Neural crest cell (in vitro differentiated cells): ENCODE data around the gene OSBPL10. TPM values are rescaled to one million over a fixed set of nuclear protein-coding genes. Genes with fewer than 3 reads are reported as not detected.

Experiments used
- DNase-seq: peaks from one replicate; pipeline ENCODE4 v3.0.0; 2021; ENCODE audit warnings: low read depth, mixed read lengths, low spot score
- H3K27ac Mint-ChIP-seq: one replicate; pipeline ENCODE4 v1.8.0; 2021; ENCODE audit warnings: mild to moderate bottlenecking, mixed read lengths; ENCODE audit not compliant: unreplicated experiment
- H3K27me3 Mint-ChIP-seq: 2 replicates; pipeline ENCODE4 v1.8.0; 2021; ENCODE audit warnings: low read depth, mild to moderate bottlenecking, mixed read lengths
- H3K36me3 Mint-ChIP-seq: 2 replicates; pipeline ENCODE4 v1.8.0; 2021; ENCODE audit warnings: low read depth, mild to moderate bottlenecking, mixed read lengths
- H3K4me1 Mint-ChIP-seq: 2 replicates; pipeline ENCODE4 v1.8.0; 2021; ENCODE audit warnings: mixed read lengths
- H3K4me3 Mint-ChIP-seq: one replicate; pipeline ENCODE4 v1.8.0; 2021; ENCODE audit warnings: mild to moderate bottlenecking, mixed read lengths
- H3K9me3 Mint-ChIP-seq: 2 replicates; pipeline ENCODE4 v1.8.0; 2021; ENCODE audit warnings: mixed read lengths
- CTCF ChIP-seq: fragments of 200-600 bp; sonication (generic); conservative IDR thresholded peaks from 2 replicates; pipeline ENCODE4 v1.5.0; 2021; ENCODE audit warnings: antibody characterized with exemption, mild to moderate bottlenecking
- total RNA-seq: library from RNA; stranded (reverse); gene quantifications from 2 replicates; pipeline ENCODE4 v1.2.1, GENCODE V29; 2021

Gene OSBPL10
- total RNA-seq, 1 donor from 2014 or later = 18.7 TPM

- Mint-ChIP-seq H3K9me3 (peaks cover 9% of the 10 kb centered on the region), H3K4me3 (no peak overlapping the region), H3K27ac (no peak overlapping the region), H3K4me1 (peaks cover 29% of the 10 kb centered on the region), H3K36me3 (peaks cover 7% of the 10 kb centered on the region), H3K27me3 (peaks cover 12% of the 10 kb centered on the region)
- TF ChIP-seq CTCF = no peak
- DNase-seq = no peak
Observed at GRCh38 chr3:31922962-31923361, 58.1 kb downstream of the OSBPL10 start.

- DNase-seq = no peak
- Mint-ChIP-seq H3K9me3 (peaks cover 9% of the 10 kb centered on the region), H3K27me3 (peaks cover 9% of the 10 kb centered on the region), H3K4me3 (no peak overlapping the region), H3K27ac (no peak overlapping the region), H3K36me3 (peaks cover 7% of the 10 kb centered on the region), H3K4me1 (peaks cover 38% of the 10 kb centered on the region)
- TF ChIP-seq CTCF = no peak
Observed at GRCh38 chr3:31921837-31922236, 59.2 kb downstream of the OSBPL10 start.

DNA sequence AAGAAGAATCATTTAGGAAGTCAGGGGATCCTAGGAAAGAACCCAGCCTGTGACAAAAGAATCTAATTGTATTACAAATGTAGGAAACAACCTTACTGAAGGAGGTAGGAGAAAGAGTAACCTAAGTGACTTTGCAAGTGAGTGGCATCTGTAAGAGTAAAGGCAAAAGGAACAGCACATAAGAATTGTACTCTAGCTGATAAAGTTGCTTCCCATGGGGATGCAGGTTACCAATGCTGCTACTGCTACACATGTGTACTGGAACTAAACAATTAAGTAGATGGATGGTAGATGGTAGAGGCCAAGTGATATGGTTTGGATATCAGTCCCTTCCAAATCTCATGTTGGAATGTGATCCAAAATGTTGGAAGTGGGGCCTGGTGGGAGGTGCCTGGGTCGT, 60.8 kb downstream of the OSBPL10 start:
- peaks cover 45% of the 10 kb centered on the region for H3K4me1 Mint-ChIP-seq
- H3K27ac Mint-ChIP-seq = no peak overlapping the region
- no peak for DNase-seq
- peaks cover 7% of the 10 kb centered on the region for H3K36me3 Mint-ChIP-seq
- H3K9me3 Mint-ChIP-seq = peaks cover 9% of the 10 kb centered on the region
- H3K4me3 Mint-ChIP-seq = no peak overlapping the region
- H3K27me3 Mint-ChIP-seq = peaks cover 9% of the 10 kb centered on the region
- no peak for TF ChIP-seq CTCF

DNA sequence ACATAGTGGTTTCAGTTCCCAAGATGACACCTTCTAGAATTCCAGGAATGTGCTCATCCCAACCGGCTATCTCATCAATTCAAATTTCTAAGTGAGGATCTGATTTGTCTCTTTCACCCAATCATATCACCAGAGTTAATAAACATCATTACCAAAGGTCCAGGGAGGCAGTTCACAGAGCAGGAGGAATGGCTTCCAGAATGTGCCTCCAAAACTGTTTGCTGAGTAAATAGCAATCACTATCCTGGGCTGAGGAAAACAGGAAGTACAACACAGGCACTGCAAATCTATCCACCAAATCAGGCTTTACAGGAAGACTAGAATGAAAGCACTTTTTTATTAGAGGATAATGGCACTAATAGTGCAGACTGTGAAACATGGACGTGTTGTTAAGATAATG, 61.5 kb downstream of the OSBPL10 start:
- Mint-ChIP-seq H3K27ac (no peak overlapping the region), H3K27me3 (peaks cover 9% of the 10 kb centered on the region), H3K4me3 (no peak overlapping the region), H3K4me1 (peaks cover 40% of the 10 kb centered on the region), H3K9me3 (peaks cover 9% of the 10 kb centered on the region), H3K36me3 (peaks cover 7% of the 10 kb centered on the region)
- TF ChIP-seq CTCF = no peak
- DNase-seq = no peak

GRCh38 chr3:31918179-31919150, 62.6 kb downstream of the OSBPL10 start:
- no peak overlapping the region for H3K4me3 Mint-ChIP-seq
- H3K36me3 Mint-ChIP-seq = peaks cover 7% of the 10 kb centered on the region
- TF ChIP-seq CTCF = no peak
- peaks cover 36% of the 10 kb centered on the region for H3K4me1 Mint-ChIP-seq
- peaks cover 9% of the 10 kb centered on the region for H3K27me3 Mint-ChIP-seq
- DNase-seq = no peak
- peaks cover 9% of the 10 kb centered on the region for H3K9me3 Mint-ChIP-seq
- no peak overlapping the region for H3K27ac Mint-ChIP-seq
